Measurements from ENCODE around the gene SETD9.

- TF ChIP-seq CTCF (conservative IDR thresholded peaks at IDR 0.05; ENCODE audit: low read length) = no peak
- no peak for TF ChIP-seq EZH2phosphoT487 (IDR thresholded peaks at IDR 0.05; ENCODE audit: borderline replicate concordance, low read depth, low read length)
These were observed 8.7 kb downstream of the SETD9 start for GRCh38 chr5:56918054-56918453.
